Measurements from ENCODE around the gene PSMA8.

DNA sequence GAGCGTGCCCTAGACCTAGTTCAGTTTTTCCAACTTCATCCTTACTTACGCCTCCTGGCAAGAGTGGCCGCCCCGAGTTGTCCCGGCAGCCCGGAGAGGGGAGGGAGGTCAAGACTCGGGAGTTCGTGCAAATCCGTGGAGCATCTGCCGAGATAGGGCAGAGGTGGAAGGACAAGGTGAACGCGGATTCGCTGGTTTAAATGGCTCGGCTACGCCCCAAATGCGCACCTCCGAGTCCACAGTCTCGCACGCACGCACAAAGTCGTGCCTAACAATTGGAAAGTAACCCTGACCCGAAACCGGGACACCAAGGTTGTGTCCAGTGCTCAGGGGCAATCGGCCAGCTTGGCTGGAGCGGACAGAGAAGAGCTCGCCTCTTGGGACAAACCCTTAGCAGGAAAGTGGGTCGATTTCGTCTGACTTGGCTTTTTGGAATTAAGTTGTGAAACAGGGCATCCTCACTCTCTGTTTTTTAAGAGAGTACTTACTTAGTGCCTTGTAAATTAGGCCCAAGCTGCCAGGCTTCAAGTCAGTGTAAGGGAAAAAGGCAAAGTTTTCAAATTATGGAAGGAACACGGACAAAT lies 42.5 kb upstream of the PSMA8 start:
- TF ChIP-seq, protein P1, sequence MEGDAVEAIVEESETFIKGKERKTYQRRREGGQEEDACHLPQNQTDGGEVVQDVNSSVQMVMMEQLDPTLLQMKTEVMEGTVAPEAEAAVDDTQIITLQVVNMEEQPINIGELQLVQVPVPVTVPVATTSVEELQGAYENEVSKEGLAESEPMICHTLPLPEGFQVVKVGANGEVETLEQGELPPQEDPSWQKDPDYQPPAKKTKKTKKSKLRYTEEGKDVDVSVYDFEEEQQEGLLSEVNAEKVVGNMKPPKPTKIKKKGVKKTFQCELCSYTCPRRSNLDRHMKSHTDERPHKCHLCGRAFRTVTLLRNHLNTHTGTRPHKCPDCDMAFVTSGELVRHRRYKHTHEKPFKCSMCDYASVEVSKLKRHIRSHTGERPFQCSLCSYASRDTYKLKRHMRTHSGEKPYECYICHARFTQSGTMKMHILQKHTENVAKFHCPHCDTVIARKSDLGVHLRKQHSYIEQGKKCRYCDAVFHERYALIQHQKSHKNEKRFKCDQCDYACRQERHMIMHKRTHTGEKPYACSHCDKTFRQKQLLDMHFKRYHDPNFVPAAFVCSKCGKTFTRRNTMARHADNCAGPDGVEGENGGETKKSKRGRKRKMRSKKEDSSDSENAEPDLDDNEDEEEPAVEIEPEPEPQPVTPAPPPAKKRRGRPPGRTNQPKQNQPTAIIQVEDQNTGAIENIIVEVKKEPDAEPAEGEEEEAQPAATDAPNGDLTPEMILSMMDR (IDR thresholded peaks at IDR 0.05), result no peak
- TF ChIP-seq POLR2A (IDR thresholded peaks at IDR 0.05) (no peak), POLR2AphosphoS5 (IDR thresholded peaks at IDR 0.05) (no peak)
